Panc1 (cell line): ENCODE data around the gene FBRS. TPM values are rescaled to one million over a fixed set of nuclear protein-coding genes. Genes with fewer than 3 reads are reported as not detected.

Source experiments
- ATAC-seq: fragments of 200-7000 bp; cut with Tn5 transposase; 2 replicates; pipeline ENCODE4 v1.9.1; 2020; ENCODE audit warnings: mild to moderate bottlenecking, moderate library complexity
- BruUV-seq: library from RNA; stranded (reverse); fragments of 400-500 nt; replicated peaks from 2 replicates; lab custom pipeline; 2021; lab: Mats Ljungman, UMichigan
- CTCF ChIA-PET: fragments of 300-600 bp; sonication (Branson Sonifier 250); formaldehyde crosslinking; loops from one replicate; lab custom pipeline; 2022; ENCODE audit warnings: antibody characterized with exemption; lab: Charles Lee
- POLR2A ChIA-PET: fragments of 300-600 bp; sonication (Branson Sonifier 250); formaldehyde crosslinking; loops from one replicate; lab custom pipeline; 2022; ENCODE audit warnings: antibody characterized with exemption; lab: Charles Lee
- DNase-seq: peaks from one replicate; pipeline ENCODE4 v3.0.0-alpha.2; 2010; ENCODE audit warnings: low read depth, low spot score
- H3K27ac ChIP-seq: 2 replicates; pipeline ENCODE4 v1.5.1; 2011; ENCODE audit warnings: mild to moderate bottlenecking, low read length, inconsistent platforms
- H3K27me3 ChIP-seq: fragments of 200-500 bp; sonication (Bioruptor generic); 2 replicates; pipeline ENCODE4 v1.6.0; 2014; ENCODE audit warnings: low read length, inconsistent platforms; ENCODE audit not compliant: control insufficient read depth, insufficient read depth
- H3K36me3 ChIP-seq: fragments of 200-500 bp; sonication (Bioruptor generic); 2 replicates; pipeline ENCODE4 v1.5.1; 2014; ENCODE audit warnings: inconsistent platforms, mild to moderate bottlenecking, low read length, moderate library complexity; ENCODE audit not compliant: control insufficient read depth, insufficient read depth
- H3K4me1 ChIP-seq: 2 replicates; pipeline ENCODE4 v1.5.1; 2011; ENCODE audit warnings: inconsistent platforms, mild to moderate bottlenecking, low read length, moderate library complexity; ENCODE audit not compliant: control insufficient read depth, insufficient read depth
- H3K4me3 ChIP-seq, 2 experiments: 2 replicates each; pipeline ENCODE4 v1.5.1; 2011 to 2012; ENCODE audit warnings: low read depth in 2 of 2, low read length in 2 of 2, mild to moderate bottlenecking in 2 of 2, inconsistent platforms in 1 of 2, moderate library complexity in 1 of 2
- H3K9me3 ChIP-seq: fragments of 200-500 bp; sonication (Bioruptor generic); 2 replicates; pipeline ENCODE4 v1.5.1; 2014; ENCODE audit warnings: low read depth, mild to moderate bottlenecking, inconsistent platforms, low read length, moderate library complexity; ENCODE audit not compliant: control insufficient read depth, insufficient read depth
- CTCF ChIP-seq: fragments of 450-650 bp; IDR thresholded peaks from 2 replicates; pipeline ENCODE4 v1.5.1; 2017; ENCODE audit warnings: mild to moderate bottlenecking
- POLR2AphosphoS5 ChIP-seq: IDR thresholded peaks from 2 replicates; pipeline ENCODE4 v1.6.1; 2012; ENCODE audit warnings: mild to moderate bottlenecking, low read depth, low read length, moderate library complexity
- REST ChIP-seq, 2 experiments: IDR thresholded peaks; 2 replicates each; pipeline ENCODE4 v1.6.1; 2011 to 2012; ENCODE audit warnings: low read depth in 2 of 2, control low read depth in 1 of 2, low read length in 1 of 2, mild to moderate bottlenecking in 1 of 2, moderate library complexity in 1 of 2; ENCODE audit not compliant: insufficient read depth in 1 of 2
- SIN3A ChIP-seq: IDR thresholded peaks from 2 replicates; pipeline ENCODE4 v1.6.1; 2012; ENCODE audit warnings: low read depth, mild to moderate bottlenecking, low read length, moderate library complexity, borderline replicate concordance; ENCODE audit not compliant: insufficient read depth
- TCF7L2 ChIP-seq: IDR thresholded peaks from 2 replicates; pipeline ENCODE4 v1.6.1; 2011; ENCODE audit warnings: mild to moderate bottlenecking, low read depth, low read length, inconsistent platforms
- in situ Hi-C: cut with HindIII; loops from 2 replicates; pipeline ENCODE4 v1.10.0; 2016; ENCODE audit warnings: low sequenced_read_pairs, low pct_unique_long_range_greater_than_20kb
- intact Hi-C: fragments of 100-400 bp; cut with micrococcal nuclease; formaldehyde crosslinking; loops from one replicate; pipeline ENCODE4 v1.10.0; 2022; ENCODE audit not compliant: unreplicated experiment
- total RNA-seq: library from RNA; stranded (reverse); gene quantifications from one replicate; pipeline ENCODE4 v1.2.1, GENCODE V29; 2021; ENCODE audit not compliant: unreplicated experiment

FBRS gene
- total RNA-seq, 1 experiment from 2014 or later, result 103 TPM

- Histone ChIP-seq H3K4me3 (no peak overlapping the region), H3K9me3 (no peaks in the 10 kb centered on the region), H3K4me1 (no peaks in the 10 kb centered on the region), H3K36me3 (peaks cover 15% of the 10 kb centered on the region), H3K27ac (no peak overlapping the region), H3K27me3 (no peaks in the 10 kb centered on the region)
- POLR2A ChIA-PET, result no interaction called here
- intact Hi-C loops (no loop called here), in situ Hi-C loops (no loop called here)
- DNase-seq (no peak), ATAC-seq (no peak)
- no peak for TF ChIP-seq CTCF
- CTCF ChIA-PET, result no interaction called here
- BruUV-seq, result no TSS peak
These were observed 9.2 kb downstream of the FBRS start for GRCh38 chr16:30667361-30667905.

- no peak for ATAC-seq
- in situ Hi-C loops (no loop called here), intact Hi-C loops (no loop called here)
- BruUV-seq, result no TSS peak
- CTCF ChIA-PET, result no interaction called here
- POLR2A ChIA-PET, result no interaction called here
- peaks cover 10% of the 10 kb centered on the region for H3K36me3 ChIP-seq
- TF ChIP-seq TCF7L2, result no peak
- TF ChIP-seq POLR2AphosphoS5, result no peak
- TF ChIP-seq SIN3A, result no peak
- no peak for TF ChIP-seq CTCF
- no peak for TF ChIP-seq REST (IDR thresholded peaks at IDR 0.05; ENCODE audit: insufficient read depth in 1 of 2, low read depth in 2 of 2, low read length in 1 of 2)
- no peaks in the 10 kb centered on the region for H3K4me1 ChIP-seq
- no peaks in the 10 kb centered on the region for H3K27me3 ChIP-seq
- no peak for DNase-seq
- no peak overlapping the region for H3K4me3 ChIP-seq
- H3K27ac ChIP-seq, result no peak overlapping the region
- no peaks in the 10 kb centered on the region for H3K9me3 ChIP-seq
These were observed 10.2 kb downstream of the FBRS start for GRCh38 chr16:30668393-30668792.
